Neuronal stem cell (in vitro differentiated cells): ENCODE measurements around the gene ANKEF1. TPM values are rescaled to one million over a fixed set of nuclear protein-coding genes. Genes with fewer than 3 reads are reported as not detected.

Source experiments
- DNase-seq: peaks from one replicate; pipeline ENCODE4 v3.0.0-alpha.2; 2013; ENCODE audit warnings: low spot score
- H2AFZ ChIP-seq: one replicate; pipeline ENCODE4 v1.6.1; 2013; ENCODE audit warnings: mild to moderate bottlenecking, low read length, inconsistent platforms
- H2AK5ac ChIP-seq: 2 replicates; pipeline ENCODE4 v1.6.1; 2013; ENCODE audit warnings: low read depth, mild to moderate bottlenecking, inconsistent platforms, low read length, moderate library complexity, mixed read lengths
- H2BK120ac ChIP-seq: 2 replicates; pipeline ENCODE4 v1.6.1; 2013; ENCODE audit warnings: low read depth, mild to moderate bottlenecking, inconsistent platforms, low read length, moderate library complexity, mixed read lengths
- H2BK12ac ChIP-seq: one replicate; pipeline ENCODE4 v1.6.1; 2013; ENCODE audit warnings: low read length, inconsistent platforms
- H2BK15ac ChIP-seq: 2 replicates; pipeline ENCODE4 v1.6.1; 2013; ENCODE audit warnings: mild to moderate bottlenecking, low read length, inconsistent platforms, mixed read lengths
- H2BK5ac ChIP-seq: one replicate; pipeline ENCODE4 v1.6.1; 2013; ENCODE audit warnings: inconsistent platforms, mild to moderate bottlenecking, low read length, moderate library complexity
- H3K14ac ChIP-seq: one replicate; pipeline ENCODE4 v1.6.1; 2013; ENCODE audit warnings: low read length, inconsistent platforms
- H3K18ac ChIP-seq: 2 replicates; pipeline ENCODE4 v1.6.1; 2013; ENCODE audit warnings: low read length, inconsistent platforms
- H3K23ac ChIP-seq: 2 replicates; pipeline ENCODE4 v1.6.1; 2013; ENCODE audit warnings: low read depth, mild to moderate bottlenecking, mixed read lengths, low read length, inconsistent platforms; ENCODE audit not compliant: poor library complexity
- H3K27ac ChIP-seq: replicated peaks from 3 replicates; pipeline ENCODE4 v1.5.1; 2013; ENCODE audit warnings: low read length, inconsistent platforms
- H3K27me3 ChIP-seq, 3 experiments: 2 replicates each; pipeline ENCODE4 v1.6.1; 2013; ENCODE audit warnings: low read length in 3 of 3, mild to moderate bottlenecking in 2 of 3, inconsistent platforms in 1 of 3, low read depth in 1 of 3, mixed read lengths in 1 of 3, moderate library complexity in 1 of 3; ENCODE audit not compliant: control insufficient read depth in 3 of 3, insufficient read depth in 3 of 3
- H3K36me3 ChIP-seq, 2 donors: replicated peaks in 1 of 2; 2 replicates each; pipeline ENCODE4 v1.6.1; 2013; ENCODE audit warnings: low read length in 2 of 2; ENCODE audit not compliant: control insufficient read depth in 2 of 2, insufficient read depth in 2 of 2
- H3K4ac ChIP-seq: 2 replicates; pipeline ENCODE4 v1.6.1; 2013; ENCODE audit warnings: inconsistent platforms, mild to moderate bottlenecking, low read length, moderate library complexity
- H3K4me1 ChIP-seq, 2 donors: 1 replicate in 1 of 2; 2 replicates in 1 of 2; pipeline ENCODE4 v1.6.1; 2013; ENCODE audit warnings: low read length in 2 of 2, low read depth in 1 of 2; ENCODE audit not compliant: control insufficient read depth in 2 of 2, insufficient read depth in 1 of 2
- H3K4me2 ChIP-seq: one replicate; pipeline ENCODE4 v1.6.1; 2013; ENCODE audit warnings: mild to moderate bottlenecking, low read length, inconsistent platforms; ENCODE audit not compliant: insufficient read depth, poor library complexity, severe bottlenecking
- H3K4me3 ChIP-seq, 2 donors: 2 replicates each; pipeline ENCODE4 v1.5.1; 2013; ENCODE audit warnings: low read length in 2 of 2, mild to moderate bottlenecking in 2 of 2, inconsistent platforms in 1 of 2, moderate library complexity in 1 of 2
- H3K79me1 ChIP-seq: one replicate; pipeline ENCODE4 v1.6.1; 2013; ENCODE audit warnings: low read depth, mild to moderate bottlenecking, inconsistent platforms, low read length, moderate library complexity
- H3K9ac ChIP-seq: one replicate; pipeline ENCODE4 v1.6.1; 2013; ENCODE audit warnings: mild to moderate bottlenecking, low read depth, low read length, inconsistent platforms; ENCODE audit not compliant: poor library complexity
- H3K9me3 ChIP-seq, 2 donors: replicated peaks in 1 of 2; 2 replicates each; pipeline versions ENCODE3 to v1.6.1; 2013; ENCODE audit warnings: low read length in 2 of 2, mild to moderate bottlenecking in 2 of 2, inconsistent platforms in 1 of 2, low read depth in 1 of 2, mixed read lengths in 1 of 2, moderate library complexity in 1 of 2; ENCODE audit not compliant: control insufficient read depth in 2 of 2, insufficient read depth in 1 of 2
- H4K8ac ChIP-seq: one replicate; pipeline ENCODE4 v1.6.1; 2013; ENCODE audit warnings: low read depth, mild to moderate bottlenecking, inconsistent platforms, low read length, moderate library complexity
- H4K91ac ChIP-seq: one replicate; pipeline ENCODE4 v1.6.1; 2013; ENCODE audit warnings: low read length, low read depth, mild to moderate bottlenecking, inconsistent platforms; ENCODE audit not compliant: poor library complexity
- WGBS, 2 donors: extraction: QIAGEN DNeasy Blood & Tissue Kit; methylation state at CpG; one replicate each; pipeline ENCODE4 v1.1.7; 2013; ENCODE audit warnings: missing lambda C conversion rate in 2 of 2, mixed read lengths in 1 of 2; ENCODE audit not compliant: insufficient read length in 2 of 2, insufficient replicate concordance in 1 of 2; ENCODE audit errors: extremely low coverage in 2 of 2; 5-methylcytosine and 5-hydroxymethylcytosine counted together
- polyA plus RNA-seq, 2 experiments: library from polyadenylated mRNA; stranded (reverse); fragments of 200-250 nt; gene quantifications; one replicate each; pipeline ENCODE4 v1.2.3, GENCODE V29; 2013

ANKEF1 gene
- 3.8 TPM for polyA plus RNA-seq (2013, experiment 1 of 2)
- 4.2 TPM for polyA plus RNA-seq (2013, experiment 2 of 2)

DNA sequence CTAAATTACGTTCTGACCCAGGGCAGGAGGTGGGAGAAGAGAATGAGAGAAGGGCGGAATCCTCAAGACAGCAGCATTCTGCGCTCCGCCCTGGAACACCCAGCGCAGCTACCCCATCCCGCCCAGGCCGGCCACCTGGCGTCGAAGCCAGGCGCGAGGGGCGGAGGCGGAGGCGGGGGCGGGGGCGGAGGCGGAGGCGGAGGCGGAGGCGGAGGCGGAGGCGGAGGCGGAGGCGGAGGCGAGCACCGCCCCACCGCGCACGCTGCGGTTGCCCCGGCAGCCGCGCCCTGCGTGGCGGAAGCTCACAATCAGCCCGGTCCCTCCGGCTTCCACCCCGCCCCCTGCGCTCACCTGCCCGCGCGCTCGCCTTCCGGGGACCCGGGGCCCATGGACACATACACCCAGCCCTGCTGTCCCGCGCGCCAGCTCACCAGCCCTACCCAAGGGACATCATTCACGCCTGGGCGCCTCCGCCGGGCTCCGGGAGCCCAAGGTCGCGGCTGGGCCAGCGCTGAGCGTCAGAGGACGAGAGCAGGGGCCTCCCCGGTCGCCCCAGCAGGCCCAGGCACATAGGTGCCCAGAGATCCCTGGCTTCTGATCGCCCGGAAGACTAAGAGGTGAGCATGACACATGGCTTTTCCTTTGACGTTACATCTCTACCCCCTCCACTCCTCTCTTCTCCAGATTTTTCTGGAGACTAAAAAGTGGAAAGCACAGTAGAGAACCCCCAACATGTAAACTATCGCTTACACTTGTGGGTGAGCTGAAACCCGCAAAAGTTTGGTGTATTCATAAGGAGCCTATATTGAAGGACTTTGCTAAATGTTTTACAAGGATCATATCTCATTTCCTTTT lies at the start of gene ANKEF1:
ANKEF1 (plus strand) TSS at position 271 of the 855 bp plus-strand sequence. CDS start 3,315 bp downstream, outside the sequence.
- no CpG with 5 or more reads among the region's 65 CpGs for WGBS, 2 donors
- Histone ChIP-seq H3K4me2 (peak within 1 kb of the TSS; percentile 80), H3K18ac (peak within 1 kb of the TSS; percentile 90), H3K14ac (peak within 1 kb of the TSS; percentile 56), H3K4me3 (peak within 1 kb of the TSS; percentile 55 to 86), H4K91ac (no peak within 1 kb of the TSS), H3K27ac (no peak within 1 kb of the TSS), H2AFZ (peak within 1 kb of the TSS; percentile 100), H3K9ac (peak within 1 kb of the TSS; percentile 81), H2BK120ac (no peak within 1 kb of the TSS), H3K9me3 (no peaks in the 10 kb centered on the region), H2BK12ac (peak within 1 kb of the TSS; percentile 90), H3K4me1 (peaks cover 0 to 4% of the 10 kb centered on the region in 2 donors), H4K8ac (peak within 1 kb of the TSS; percentile 17), H3K79me1 (no peaks in the 10 kb centered on the region), H2BK5ac (no peak within 1 kb of the TSS), H3K23ac (no peak within 1 kb of the TSS), H3K27me3 (no peaks in the 10 kb centered on the region), H3K4ac (no peak within 1 kb of the TSS), H2AK5ac (no peak within 1 kb of the TSS), H3K36me3 (no peaks in the 10 kb centered on the region), H2BK15ac (peak within 1 kb of the TSS; percentile 83)
- DNase-seq, result peak; percentile 69

- H4K91ac ChIP-seq, result no peak overlapping the region
- no peak overlapping the region for H2AK5ac ChIP-seq
- H4K8ac ChIP-seq, result no peak overlapping the region
- H3K27ac ChIP-seq, result no peak overlapping the region
- H3K36me3 ChIP-seq, result no peaks in the 10 kb centered on the region
- H2BK12ac ChIP-seq, result no peak overlapping the region
- H3K9ac ChIP-seq, result no peak overlapping the region
- H3K9me3 ChIP-seq, result no peaks in the 10 kb centered on the region
- H3K4me1 ChIP-seq, result no peaks in the 10 kb centered on the region
- no peak for DNase-seq
- no peak overlapping the region for H2BK15ac ChIP-seq
- H3K23ac ChIP-seq, result no peak overlapping the region
- H2BK5ac ChIP-seq, result no peak overlapping the region
- H3K18ac ChIP-seq, result no peak overlapping the region
- no peak overlapping the region for H3K4me3 ChIP-seq
- no peak overlapping the region for H2BK120ac ChIP-seq
- no peak overlapping the region for H2AFZ ChIP-seq
- no peak overlapping the region for H3K14ac ChIP-seq
- no peaks in the 10 kb centered on the region for H3K79me1 ChIP-seq
- no peak overlapping the region for H3K4ac ChIP-seq
- no peak overlapping the region for H3K4me2 ChIP-seq
- H3K27me3 ChIP-seq, result peaks cover 0 to 3% (median 0%) of the 10 kb centered on the region in 3 experiments
Measured at GRCh38 chr20:9985281-9985680, 49.5 kb upstream of the ANKEF1 start.

DNA sequence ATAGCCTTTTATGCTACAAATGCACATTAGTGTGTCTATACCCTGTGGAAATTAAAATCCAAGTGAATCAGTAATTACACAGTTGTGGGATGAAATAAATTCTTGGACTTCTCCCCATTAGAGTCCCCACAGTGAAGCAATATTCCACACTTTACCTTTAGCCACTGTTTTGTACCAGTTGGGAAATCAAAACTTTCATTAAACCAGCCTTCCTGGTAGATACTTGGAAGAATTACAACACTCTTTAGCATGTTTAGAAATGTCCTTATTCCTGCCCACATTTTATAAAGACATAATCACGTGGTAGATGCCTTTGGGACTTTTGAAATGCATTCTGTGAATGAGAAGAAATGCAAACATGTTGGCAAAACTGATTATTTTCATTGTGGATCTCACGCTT lies 49.0 kb upstream of the ANKEF1 start:
- Histone ChIP-seq H2BK12ac (no peak overlapping the region), H2BK120ac (no peak overlapping the region), H3K4me2 (no peak overlapping the region), H3K79me1 (no peaks in the 10 kb centered on the region), H3K27ac (no peak overlapping the region), H3K36me3 (no peaks in the 10 kb centered on the region), H4K91ac (no peak overlapping the region), H4K8ac (no peak overlapping the region), H3K4ac (no peak overlapping the region), H3K27me3 (peaks cover 0 to 3% (median 0%) of the 10 kb centered on the region in 3 experiments), H2BK15ac (no peak overlapping the region), H3K9me3 (no peaks in the 10 kb centered on the region), H2AK5ac (no peak overlapping the region), H2BK5ac (no peak overlapping the region), H3K4me1 (no peaks in the 10 kb centered on the region), H2AFZ (no peak overlapping the region), H3K23ac (no peak overlapping the region), H3K9ac (no peak overlapping the region), H3K18ac (no peak overlapping the region), H3K14ac (no peak overlapping the region), H3K4me3 (no peak overlapping the region)
- no peak for DNase-seq
- WGBS, 2 donors, result no CpG with 5 or more reads among the region's 2 CpGs

- Histone ChIP-seq H2AK5ac (no peak overlapping the region), H3K4ac (no peak overlapping the region), H4K8ac (no peak overlapping the region), H3K4me3 (no peak overlapping the region), H3K9me3 (no peaks in the 10 kb centered on the region), H3K9ac (no peak overlapping the region), H3K4me1 (no peaks in the 10 kb centered on the region), H2BK5ac (no peak overlapping the region), H2AFZ (no peak overlapping the region), H2BK15ac (no peak overlapping the region), H3K27me3 (no peaks in the 10 kb centered on the region), H3K27ac (no peak overlapping the region), H2BK12ac (no peak overlapping the region), H3K4me2 (no peak overlapping the region), H3K14ac (no peak overlapping the region), H3K36me3 (no peaks in the 10 kb centered on the region), H3K79me1 (no peaks in the 10 kb centered on the region), H4K91ac (no peak overlapping the region), H2BK120ac (no peak overlapping the region), H3K23ac (no peak overlapping the region), H3K18ac (no peak overlapping the region)
- no peak for DNase-seq
- WGBS, 2 donors, result no CpG with 5 or more reads among the region's 1 CpG
Measured at GRCh38 chr20:9989066-9989724, 45.6 kb upstream of the ANKEF1 start.
